Activated naive CD4-positive, alpha-beta T cell treated with anti-CD3 and anti-CD28 coated beads, Interleukin-2, amount 10 ng/mL, durations not matched to agents 5 hours and 36 hours (primary cell): Measurements from ENCODE around the gene XIRP2. TPM values are rescaled to one million over a fixed set of nuclear protein-coding genes. Genes with fewer than 3 reads are reported as not detected.

Experiments used
- total RNA-seq, 2 experiments: library from RNA; stranded (reverse); gene quantifications; one replicate each; pipeline ENCODE4 v1.2.3, GENCODE V29; 2021

Gene XIRP2, protein sequence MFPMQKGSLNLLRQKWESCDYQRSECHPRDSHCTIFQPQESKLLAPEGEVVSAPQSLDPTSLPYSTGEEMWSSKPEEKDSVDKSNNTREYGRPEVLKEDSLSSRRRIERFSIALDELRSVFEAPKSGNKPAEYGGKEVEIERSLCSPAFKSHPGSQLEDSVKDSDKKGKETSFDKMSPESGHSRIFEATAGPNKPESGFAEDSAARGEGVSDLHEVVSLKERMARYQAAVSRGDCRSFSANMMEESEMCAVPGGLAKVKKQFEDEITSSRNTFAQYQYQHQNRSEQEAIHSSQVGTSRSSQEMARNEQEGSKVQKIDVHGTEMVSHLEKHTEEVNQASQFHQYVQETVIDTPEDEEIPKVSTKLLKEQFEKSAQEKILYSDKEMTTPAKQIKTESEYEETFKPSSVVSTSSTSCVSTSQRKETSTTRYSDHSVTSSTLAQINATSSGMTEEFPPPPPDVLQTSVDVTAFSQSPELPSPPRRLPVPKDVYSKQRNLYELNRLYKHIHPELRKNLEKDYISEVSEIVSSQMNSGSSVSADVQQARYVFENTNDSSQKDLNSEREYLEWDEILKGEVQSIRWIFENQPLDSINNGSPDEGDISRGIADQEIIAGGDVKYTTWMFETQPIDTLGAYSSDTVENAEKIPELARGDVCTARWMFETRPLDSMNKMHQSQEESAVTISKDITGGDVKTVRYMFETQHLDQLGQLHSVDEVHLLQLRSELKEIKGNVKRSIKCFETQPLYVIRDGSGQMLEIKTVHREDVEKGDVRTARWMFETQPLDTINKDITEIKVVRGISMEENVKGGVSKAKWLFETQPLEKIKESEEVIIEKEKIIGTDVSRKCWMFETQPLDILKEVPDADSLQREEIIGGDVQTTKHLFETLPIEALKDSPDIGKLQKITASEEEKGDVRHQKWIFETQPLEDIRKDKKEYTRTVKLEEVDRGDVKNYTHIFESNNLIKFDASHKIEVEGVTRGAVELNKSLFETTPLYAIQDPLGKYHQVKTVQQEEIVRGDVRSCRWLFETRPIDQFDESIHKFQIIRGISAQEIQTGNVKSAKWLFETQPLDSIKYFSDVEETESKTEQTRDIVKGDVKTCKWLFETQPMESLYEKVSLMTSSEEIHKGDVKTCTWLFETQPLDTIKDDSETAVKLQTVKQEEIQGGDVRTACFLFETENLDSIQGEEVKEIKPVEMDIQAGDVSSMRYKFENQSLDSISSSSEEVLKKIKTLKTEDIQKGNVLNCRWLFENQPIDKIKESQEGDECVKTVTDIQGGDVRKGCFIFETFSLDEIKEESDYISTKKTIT (N-terminal part only)
- total RNA-seq, result not detected

DNA sequence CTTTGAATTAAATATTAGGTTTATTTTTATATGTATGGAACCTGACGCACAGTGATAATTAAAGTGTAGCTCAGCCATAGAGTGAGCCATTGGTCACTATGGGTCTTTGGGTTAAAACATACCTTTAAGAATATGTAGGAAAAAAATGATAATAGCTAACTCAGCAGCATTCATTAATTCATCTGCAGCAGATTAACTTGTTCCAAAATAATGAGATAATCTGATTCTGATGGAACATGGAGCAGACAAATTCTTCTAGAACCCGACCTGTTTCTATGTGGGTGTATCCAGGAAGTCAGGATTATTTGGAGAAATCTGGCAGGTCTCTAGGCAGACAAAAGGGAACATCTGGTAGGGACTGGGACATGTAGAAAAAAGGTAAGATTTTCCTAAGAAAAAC lies at the start of gene XIRP2:
Gene XIRP2 (plus strand): TSS at position 301 of the 400 bp plus-strand sequence. CDS start 15,003 bp downstream, outside the sequence.

DNA sequence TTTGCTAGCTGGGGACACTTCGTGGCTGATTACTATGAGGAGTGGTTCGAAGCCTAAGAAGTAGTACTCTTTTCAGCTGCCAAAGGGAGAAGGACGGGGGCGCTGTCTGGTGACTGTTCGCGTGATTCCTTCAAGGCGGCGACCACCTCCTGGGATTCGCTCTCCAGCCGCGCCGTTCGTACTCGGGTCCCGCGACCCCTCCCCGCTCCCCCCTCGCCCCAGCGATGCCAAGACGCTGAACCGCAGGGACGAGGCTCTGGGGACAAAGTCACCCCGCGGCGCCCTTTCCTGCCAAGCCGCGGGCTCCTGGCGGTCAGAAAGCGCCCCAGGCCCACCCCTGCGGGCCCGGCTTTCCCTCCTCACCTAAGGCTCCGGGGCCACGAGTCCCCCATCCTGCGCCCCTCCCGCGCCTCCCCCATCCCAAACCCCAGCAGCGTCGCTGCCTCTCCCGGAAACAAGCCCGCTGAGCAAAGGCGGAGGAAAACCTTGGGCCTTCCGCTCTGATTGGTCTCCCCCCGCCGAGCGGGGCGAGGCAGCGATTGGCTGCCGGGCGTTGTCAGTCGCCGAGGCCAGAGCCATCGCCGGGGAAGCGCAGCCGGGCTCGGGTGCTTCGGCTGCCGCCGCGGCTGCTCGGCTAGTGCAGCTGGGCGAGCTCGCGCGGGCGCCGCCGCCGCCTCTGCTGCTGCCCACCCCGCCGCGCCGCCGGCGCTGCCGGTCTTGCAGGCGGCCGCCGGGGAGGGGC lies 404.3 kb downstream of the XIRP2 start, which contains the start of gene B3GALT1:
Gene B3GALT1 (plus strand): TSS at position 572 of the 742 bp plus-strand sequence.

